ENCODE data around the gene SIGLEC6.

SIGLEC6 gene

DNA sequence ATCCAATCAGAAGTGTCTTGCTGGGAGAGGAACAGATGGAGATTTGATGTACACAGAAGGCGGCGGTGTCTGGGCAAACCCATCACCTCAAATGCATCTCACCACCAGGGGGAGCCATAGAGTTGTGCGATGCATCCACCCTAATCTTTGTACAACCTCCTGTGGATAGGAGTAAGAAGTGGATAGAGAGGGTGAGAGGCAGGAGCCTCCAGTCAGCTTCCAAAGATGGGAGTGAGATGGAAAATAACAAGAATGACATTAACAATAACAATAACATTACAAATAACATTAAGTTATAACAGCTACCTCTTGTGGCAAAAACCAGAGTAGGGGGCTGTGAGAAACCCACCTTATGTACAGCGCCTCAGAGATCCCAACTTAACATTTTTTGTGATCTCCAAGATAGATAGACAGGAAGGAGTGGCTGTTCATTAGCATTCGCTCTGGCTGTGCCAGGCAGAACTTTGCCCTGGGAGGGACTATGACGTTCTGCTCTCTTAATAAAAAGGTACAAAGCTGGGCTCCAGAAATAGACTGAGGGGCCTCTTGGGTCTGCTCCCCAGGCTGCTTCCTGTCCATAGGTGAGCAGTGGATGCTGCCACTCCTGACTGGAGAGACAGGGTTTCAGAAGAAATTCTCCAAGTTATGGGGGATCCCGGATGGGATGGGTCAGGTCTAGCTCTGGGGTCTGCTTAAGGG is 58.3 kb downstream of the SIGLEC6 start:
- peak; percentile 57 for DNase-seq (ENCODE audit: low read depth)

DNA sequence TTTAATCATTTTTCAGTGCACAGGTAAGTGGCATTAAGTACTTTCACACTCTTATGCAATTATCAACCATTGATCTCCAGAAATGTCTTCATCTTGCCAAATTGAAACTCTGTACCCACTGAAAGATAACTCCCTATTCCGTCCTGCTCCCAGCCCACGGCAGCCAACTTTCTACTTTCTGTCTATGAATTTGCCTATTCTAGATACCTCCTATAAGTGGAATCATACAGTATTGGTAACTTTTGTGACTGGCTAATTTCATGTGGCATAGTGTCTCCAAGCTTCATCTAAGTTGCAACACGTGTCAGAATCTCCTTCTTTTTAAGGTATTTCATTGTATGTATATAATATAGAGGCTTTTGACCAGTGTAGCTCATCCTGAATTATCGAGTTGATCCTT is 58.9 kb downstream of the SIGLEC6 start:
- DNase-seq (ENCODE audit: low read depth) = no peak

GRCh38 chr19:51471527-51471926 is 59.9 kb downstream of the SIGLEC6 start:
- no peak for DNase-seq (ENCODE audit: low read depth)

DNA sequence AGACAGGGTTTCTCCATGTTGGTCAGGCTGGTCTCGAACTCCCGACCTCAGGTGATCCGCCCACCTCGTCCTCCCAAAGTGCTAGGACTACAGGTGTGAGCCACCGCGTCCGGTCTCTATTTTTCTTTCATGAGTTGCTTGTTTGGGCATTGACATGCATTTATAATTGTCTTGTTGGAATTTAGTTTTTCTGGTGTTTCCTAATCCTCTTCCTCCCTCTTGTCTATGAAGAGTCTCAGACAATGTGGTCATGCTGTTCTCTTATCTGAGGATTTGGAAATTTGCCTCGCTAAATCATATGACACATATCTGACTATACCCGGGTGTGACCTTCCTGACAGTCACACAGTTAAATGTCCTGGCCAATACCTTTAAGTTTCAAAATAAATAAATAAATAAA is 60.5 kb downstream of the SIGLEC6 start:
- no peak for DNase-seq (ENCODE audit: low read depth)

- DNase-seq (ENCODE audit: low read depth) = no peak
Observed at GRCh38 chr19:51469629-51470028, 61.8 kb downstream of the SIGLEC6 start.

DNA sequence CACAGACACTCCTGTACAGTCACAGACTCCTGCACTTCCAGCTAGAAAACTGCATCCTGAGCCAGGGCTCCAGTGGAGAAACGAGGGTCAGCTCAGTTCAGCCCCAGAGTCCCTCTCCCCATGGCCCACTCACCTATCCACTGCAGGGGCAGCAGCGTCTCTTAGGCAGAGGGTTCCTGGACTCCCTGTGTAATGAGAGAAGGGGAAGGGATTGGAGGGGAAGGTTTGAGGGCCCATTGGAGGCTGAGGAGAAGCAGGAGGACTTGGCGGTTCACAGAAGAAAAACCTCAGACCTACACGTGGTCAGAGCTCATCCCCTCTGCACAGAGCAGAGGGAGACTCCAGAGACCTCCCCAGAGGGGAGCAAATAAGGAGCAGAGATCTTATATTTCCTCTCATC is 62.3 kb downstream of the SIGLEC6 start:
- no peak for DNase-seq (ENCODE audit: low read depth)

DNA sequence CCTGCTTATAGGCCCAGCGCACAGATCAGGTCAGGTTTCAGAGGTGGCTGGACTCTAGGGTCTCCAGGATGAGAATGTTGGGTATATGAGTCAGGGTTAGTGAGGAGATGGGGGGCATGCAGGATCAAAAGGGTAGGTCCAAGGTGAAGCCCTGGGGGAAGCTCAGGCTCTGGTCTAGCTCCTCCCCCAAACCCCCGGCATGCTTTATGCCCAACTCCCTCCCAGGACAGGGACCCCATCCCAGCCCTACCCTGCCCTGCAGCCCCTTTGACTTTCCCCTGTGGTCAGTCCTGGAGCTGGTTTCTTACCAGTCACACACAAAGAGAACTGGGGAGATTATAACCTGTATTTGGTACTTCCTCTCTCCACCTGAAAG is 62.9 kb downstream of the SIGLEC6 start:
- no peak for DNase-seq (ENCODE audit: low read depth)

DNA sequence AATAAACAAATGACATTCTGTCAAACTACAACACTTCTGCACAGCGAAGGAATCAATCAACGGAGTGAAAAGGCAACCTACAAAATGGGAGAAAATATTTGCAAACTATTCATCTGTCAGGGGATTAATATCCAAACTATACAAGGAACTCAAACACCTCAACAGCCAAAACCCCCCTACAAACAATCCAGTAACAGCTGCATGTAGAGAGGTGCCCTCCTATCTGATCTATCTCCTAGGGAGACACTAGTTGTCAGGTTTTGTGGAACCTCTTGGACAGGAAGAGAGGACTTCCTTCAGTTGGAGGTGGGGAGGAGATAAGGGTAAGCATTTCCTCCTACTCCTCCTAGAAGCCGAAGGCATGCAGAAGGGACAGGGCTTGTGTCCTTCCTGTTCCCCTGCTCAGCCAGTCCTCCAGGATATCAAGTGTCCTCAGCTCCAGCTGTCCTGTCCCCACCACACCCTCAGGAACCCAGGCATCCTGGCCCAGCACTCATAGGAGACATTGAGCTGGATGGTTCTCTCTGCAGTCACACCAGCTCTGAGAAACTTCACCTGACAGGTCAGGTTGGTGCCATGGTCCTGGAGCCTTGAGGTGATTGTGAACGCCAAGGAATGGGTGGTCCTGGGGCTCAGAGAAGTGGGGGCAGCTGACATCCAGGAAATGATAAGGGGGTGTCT is 63.5 kb downstream of the SIGLEC6 start:
- no peak for DNase-seq (ENCODE audit: low read depth)

Data from iris pigment epithelial cell (primary cell).